ENCODE data around the gene SCAI. TPM values are rescaled to one million over a fixed set of nuclear protein-coding genes. Genes with fewer than 3 reads are reported as not detected.

The SCAI gene
- 3.6 and 4.8 TPM in 2 replicates for total RNA-seq

GRCh38 chr9:125143377-125144090 is at the start of gene SCAI:
TSS of gene SCAI (minus strand) at chr9:125143528. CDS start at chr9:125143437, 91 bp downstream.

GRCh38 chr9:125189361-125190289 is 46.3 kb upstream of the SCAI start, which contains the start of gene PPP6C:
TSS of gene PPP6C (minus strand) at chr9:125189803. CDS start at chr9:125189718, 85 bp downstream.

GRCh38 chr9:124940894-124941678 is 202.2 kb downstream of the SCAI start, which contains the start of gene GOLGA1:
TSS of gene GOLGA1 (minus strand) at chr9:124941083. CDS start at chr9:124938711, 2,372 bp downstream.

Other genes with a start within 250 kb of the SCAI start
- 8.0 and 9.6 TPM in 2 replicates for gene GOLGA1, start 202.4 kb downstream of the SCAI start, total RNA-seq
- gene PPP6C, start 46.3 kb upstream of the SCAI start, total RNA-seq, result 19.8 and 20.3 TPM in 2 replicates
- gene RABEPK, start 57.0 kb upstream of the SCAI start, total RNA-seq, result 13.0 and 16.8 TPM in 2 replicates
- 160 and 168 TPM in 2 replicates for gene HSPA5, start 97.8 kb upstream of the SCAI start, total RNA-seq
- gene GAPVD1, start 118.3 kb upstream of the SCAI start, total RNA-seq, result 56.2 and 60.0 TPM in 2 replicates